Ovary (tissue), 3 donors: ENCODE measurements around the gene APBB2.

Experiments used
- EP300 ChIP-seq: sonication (generic); formaldehyde crosslinking; IDR thresholded peaks from one replicate; pipeline ENCODE4 v1.6.1; 2017; ENCODE audit warnings: antibody characterized with exemption
- POLR2A ChIP-seq: fragments of 450-650 bp; IDR thresholded peaks from one replicate; pipeline ENCODE4 v1.6.1; 2017; ENCODE audit warnings: antibody characterized with exemption, mild to moderate bottlenecking, moderate library complexity
- TF ChIP-seq, protein P1 (sequence below), 3 donors: fragments of 450-650 bp in 2 of 3; fragments of 200-600 bp in 1 of 3; IDR thresholded peaks; one replicate each; pipeline versions ENCODE4 v1.5.1 to v1.8.0; 2016 to 2022; ENCODE audit warnings: antibody characterized with exemption in 3 of 3, mild to moderate bottlenecking in 1 of 3
- donor health status: DM: no; HTN: no; CAD: no.

DNA sequence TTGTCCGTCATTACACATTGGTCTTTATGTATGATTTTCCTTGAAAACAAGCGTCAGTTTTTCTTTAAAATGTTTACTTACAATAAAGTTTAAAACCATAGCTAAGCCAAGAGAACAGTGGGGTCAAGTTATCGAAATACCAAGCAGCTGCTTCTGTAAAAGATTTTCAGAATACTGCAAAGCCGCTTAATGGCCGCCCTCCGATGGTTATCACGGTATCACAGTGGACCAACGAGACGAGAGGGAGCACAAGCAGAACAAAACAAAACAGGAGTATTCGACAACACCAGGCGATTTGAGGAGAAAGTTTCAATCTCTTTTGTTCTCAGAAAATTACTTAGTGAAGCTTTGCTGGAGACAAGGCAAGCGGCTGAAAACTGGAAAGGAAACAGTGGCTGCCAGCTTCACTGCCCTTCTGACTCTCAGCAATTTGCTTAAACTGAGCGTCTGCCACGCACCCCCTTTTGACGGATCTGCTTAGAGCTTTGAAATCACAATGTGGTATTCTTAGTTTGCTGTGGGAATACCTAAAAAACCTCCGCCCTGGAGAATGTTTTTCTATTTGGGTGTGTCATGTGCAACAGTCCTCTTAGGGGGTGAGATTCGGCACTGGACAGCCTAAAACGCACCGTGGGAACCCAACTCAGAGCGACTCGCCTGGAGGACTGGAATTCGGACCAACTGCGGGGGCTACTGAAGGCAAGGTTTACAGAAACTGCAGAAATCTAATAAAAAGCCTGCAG is 264.8 kb downstream of the APBB2 start:
- TF ChIP-seq, protein P1, sequence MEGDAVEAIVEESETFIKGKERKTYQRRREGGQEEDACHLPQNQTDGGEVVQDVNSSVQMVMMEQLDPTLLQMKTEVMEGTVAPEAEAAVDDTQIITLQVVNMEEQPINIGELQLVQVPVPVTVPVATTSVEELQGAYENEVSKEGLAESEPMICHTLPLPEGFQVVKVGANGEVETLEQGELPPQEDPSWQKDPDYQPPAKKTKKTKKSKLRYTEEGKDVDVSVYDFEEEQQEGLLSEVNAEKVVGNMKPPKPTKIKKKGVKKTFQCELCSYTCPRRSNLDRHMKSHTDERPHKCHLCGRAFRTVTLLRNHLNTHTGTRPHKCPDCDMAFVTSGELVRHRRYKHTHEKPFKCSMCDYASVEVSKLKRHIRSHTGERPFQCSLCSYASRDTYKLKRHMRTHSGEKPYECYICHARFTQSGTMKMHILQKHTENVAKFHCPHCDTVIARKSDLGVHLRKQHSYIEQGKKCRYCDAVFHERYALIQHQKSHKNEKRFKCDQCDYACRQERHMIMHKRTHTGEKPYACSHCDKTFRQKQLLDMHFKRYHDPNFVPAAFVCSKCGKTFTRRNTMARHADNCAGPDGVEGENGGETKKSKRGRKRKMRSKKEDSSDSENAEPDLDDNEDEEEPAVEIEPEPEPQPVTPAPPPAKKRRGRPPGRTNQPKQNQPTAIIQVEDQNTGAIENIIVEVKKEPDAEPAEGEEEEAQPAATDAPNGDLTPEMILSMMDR (IDR thresholded peaks at IDR 0.05), result no peak
- TF ChIP-seq POLR2A (no peak), EP300 (no peak)
